ENCODE measurements around the gene CCND3. TPM values are rescaled to one million over a fixed set of nuclear protein-coding genes. Genes with fewer than 3 reads are reported as not detected.
A peak's percentile ranks its signal among the peaks of the same experiment; 100 is the strongest.

Gene CCND3
- total and polyA plus RNA-seq, 2 of the 8 experiments (the other 6 are each of a cell fraction or from before 2014, with no cell fraction given), result 30.6 to 32.9 TPM

GRCh38 chr6:41963371-41963770 is 21.8 kb upstream of the CCND3 start:
- H3K4me3 ChIP-seq (ENCODE audit: extremely low read depth in 1 of 4, insufficient read depth in 2 of 4, low read depth in 3 of 4, low read length in 4 of 4), result no peak overlapping the region
- H4K5ac ChIP-seq (ENCODE audit: insufficient read length, low read depth, low read length), result no peak overlapping the region
- no peak overlapping the region for H3K23ac ChIP-seq (ENCODE audit: insufficient read length)
- peaks cover 15 to 28% (median 22%) of the 10 kb centered on the region in 4 experiments for H3K4me1 ChIP-seq (replicated peaks in 1 of 4; ENCODE audit: control insufficient read depth in 3 of 4, insufficient read depth in 4 of 4, low read length in 3 of 4)
- no peaks in the 10 kb centered on the region for H3K9me3 ChIP-seq (ENCODE audit: insufficient read depth in 2 of 2, low read depth in 1 of 2, low read length in 1 of 2)
- H3K18ac ChIP-seq (ENCODE audit: extremely low read depth, low read length), result peak overlapping the region; percentile 43; the same call in 1 of the 2 replicates
- no peak overlapping the region for H3K4ac ChIP-seq (replicated peaks; ENCODE audit: insufficient read length, low read depth, low read length)
- TF ChIP-seq SIN3A (conservative IDR thresholded peaks at IDR 0.05 in 1 of 2, IDR thresholded peaks at IDR 0.05 in 1 of 2; ENCODE audit: low read depth in 1 of 2, low read length in 2 of 2) (no peak), EZH2 (IDR thresholded peaks at IDR 0.05; ENCODE audit: low read depth, low read length, severe bottlenecking) (no peak), SP4 (IDR thresholded peaks at IDR 0.05; ENCODE audit: low read length) (no peak), RFX5 (IDR thresholded peaks at IDR 0.05; ENCODE audit: borderline replicate concordance, low read depth, low read length) (no peak)
- H3K56ac ChIP-seq (replicated peaks; ENCODE audit: insufficient read length, low read depth, low read length), result no peak overlapping the region
- 71% methylated on average over 1 of the region's 1 CpG; no CpG with 5 or more reads in 1 of the 2 experiments for WGBS, 2 experiments (ENCODE audit: extremely low coverage in 1 of 2, insufficient coverage in 1 of 2, insufficient read length in 1 of 2, insufficient replicate concordance in 2 of 2, low coverage in 1 of 2, low lambda C conversion rate in 2 of 2, missing lambda C conversion rate in 1 of 2)
- peak overlapping the region; percentile 94; the same call in 1 of the 2 replicates for H2BK20ac ChIP-seq (ENCODE audit: low read length)
- peak overlapping the region; percentile 100 for H2AK5ac ChIP-seq (ENCODE audit: low read depth, low read length)
- H3K79me1 ChIP-seq (ENCODE audit: low read depth, low read length), result no peaks in the 10 kb centered on the region
- no peak for FAIRE-seq
- H2BK5ac ChIP-seq (ENCODE audit: low read depth, low read length), result no peak overlapping the region
- H4K20me1 ChIP-seq (replicated peaks in 1 of 2; ENCODE audit: control insufficient read depth in 1 of 2, insufficient read depth in 2 of 2, low read length in 2 of 2), result peaks cover 0 to 3% of the 10 kb centered on the region in 2 experiments
- ChIA-PET POLR2A (ENCODE audit: partially characterized antibody) (interaction anchor here (1.0 to 1.9 kb wide), 8 partner anchors 9 to 86 kb away, joined by 3 to 12 read pairs (median 4); partner anchors contain the start of genes BYSL, CCND3 and MED20), CTCF (ENCODE audit: partially characterized antibody) (interaction anchor here (0.6 to 2.7 kb wide), 14 partner anchors 8 to 115 kb away, joined by 3 to 12 read pairs (median 4); partner anchors contain the start of gene CCND3)
- peak overlapping the region; percentile 55 for H2BK12ac ChIP-seq (ENCODE audit: low read depth, low read length)
- peak overlapping the region; percentile 50; the same call in 1 of the 2 replicates for H2BK15ac ChIP-seq (ENCODE audit: low read length)
- H3K27me3 ChIP-seq (replicated peaks in 1 of 4; ENCODE audit: control insufficient read depth in 3 of 4, extremely low read depth in 1 of 4, insufficient read depth in 3 of 4, low read length in 3 of 4), result no peaks in the 10 kb centered on the region; a peak in 1 of 7 replicates
- peaks cover 7% of the 10 kb centered on the region; the same call in 1 of the 2 replicates for H3K23me2 ChIP-seq (ENCODE audit: low read depth, low read length)
- H3K4me2 ChIP-seq (ENCODE audit: insufficient read depth in 1 of 2, low read depth in 2 of 2, low read length in 2 of 2), result no peak overlapping the region
- H2BK120ac ChIP-seq (replicated peaks; ENCODE audit: low read depth, low read length), result no peak overlapping the region
- no peak overlapping the region for H2AFZ ChIP-seq (ENCODE audit: low read length)
- H4K8ac ChIP-seq (ENCODE audit: extremely low read depth, insufficient read depth, low read length), result no peak overlapping the region
- no peak overlapping the region for H3K9ac ChIP-seq (replicated peaks in 1 of 4; ENCODE audit: extremely low read depth in 1 of 4, low read depth in 3 of 4, low read length in 3 of 4)
- no peak overlapping the region for H3K14ac ChIP-seq (ENCODE audit: insufficient read length)
- DNase-seq (ENCODE audit: low read depth in 1 of 2, low spot score in 2 of 2), result no peak
- H3K36me3 ChIP-seq (ENCODE audit: control insufficient read depth in 2 of 4, insufficient read depth in 4 of 4, low read length in 3 of 4), result no peaks in the 10 kb centered on the region
- H4K91ac ChIP-seq (replicated peaks; ENCODE audit: insufficient read length, low read length), result no peak overlapping the region
- no peaks in the 10 kb centered on the region for H3K79me2 ChIP-seq (ENCODE audit: control insufficient read depth in 1 of 2, insufficient read depth in 2 of 2, low read length in 2 of 2)
- H3K27ac ChIP-seq (ENCODE audit: low read depth, low read length), result no peak overlapping the region

Measured in H1 (cell line).